K562 (cell line): ENCODE measurements around the gene PIH1D1. TPM values are rescaled to one million over a fixed set of nuclear protein-coding genes. Genes with fewer than 3 reads are reported as not detected.

Experiments used
- ATF1 ChIP-seq, 2 experiments: fragments of 450-650 bp in 1 of 2; IDR thresholded peaks; 2 replicates each; pipeline ENCODE4 v1.6.1; 2016; ENCODE audit warnings: missing compliant biosample characterization in 1 of 2, missing genetic modification characterization in 1 of 2
- ATF2 ChIP-seq: sonication (generic); formaldehyde crosslinking; IDR thresholded peaks from 2 replicates; pipeline ENCODE4 v1.8.1; 2022; ENCODE audit warnings: missing genetic modification reagents
- ATF6 ChIP-seq: sonication (generic); formaldehyde crosslinking; IDR thresholded peaks from 2 replicates; pipeline ENCODE4 v1.4.0; 2020; ENCODE audit warnings: mild to moderate bottlenecking, missing genetic modification reagents
- ATF7 ChIP-seq: fragments of 450-650 bp; IDR thresholded peaks from 2 replicates; pipeline ENCODE4 v1.7.1; 2014; ENCODE audit warnings: mild to moderate bottlenecking, moderate library complexity
- CBFB ChIP-seq: sonication (generic); formaldehyde crosslinking; IDR thresholded peaks from 2 replicates; pipeline ENCODE4 v1.4.0; 2020; ENCODE audit warnings: mild to moderate bottlenecking, missing genetic modification reagents
- CHCHD3 ChIP-seq: fragments of 250-450 bp; sonication (Bioruptor Pico); IDR thresholded peaks from 2 replicates; pipeline ENCODE4 v2.1.2; 2022; ENCODE audit warnings: mild to moderate bottlenecking
- CTBP1 ChIP-seq: fragments of 450-650 bp; IDR thresholded peaks from 2 replicates; pipeline ENCODE4 v1.6.1; 2016; ENCODE audit warnings: borderline replicate concordance
- FOXM1 ChIP-seq, 2 experiments: fragments of 450-650 bp in 1 of 2; sonication (generic) in 1 of 2; formaldehyde crosslinking in 1 of 2; IDR thresholded peaks; 2 replicates each; pipeline versions ENCODE4 v1.6.1 to v1.9.0; 2017 to 2022; ENCODE audit warnings: low read depth in 2 of 2, mild to moderate bottlenecking in 2 of 2, missing genetic modification reagents in 1 of 2, moderate library complexity in 1 of 2
- HDAC1 ChIP-seq, 2 experiments: fragments of 450-650 bp; IDR thresholded peaks; 2 replicates each; pipeline ENCODE4 v1.6.1; 2016 to 2017; ENCODE audit warnings: inconsistent platforms in 1 of 2, mild to moderate bottlenecking in 1 of 2, moderate library complexity in 1 of 2
- HES1 ChIP-seq: fragments of 450-650 bp; IDR thresholded peaks from 2 replicates; pipeline ENCODE4 v1.6.1; 2016; ENCODE audit warnings: low read depth, mild to moderate bottlenecking, moderate library complexity
- JUND ChIP-seq, 2 experiments: IDR thresholded peaks; 2 replicates in 1 of 2; 3 replicates in 1 of 2; pipeline ENCODE4 v1.6.1; 2011; ENCODE audit warnings: borderline replicate concordance in 2 of 2, low read depth in 2 of 2, low read length in 2 of 2, improper control_type of control experiment in 1 of 2, missing biosample characterization in 1 of 2, missing genetic modification characterization in 1 of 2, missing genetic modification reagents in 1 of 2
- MEF2D ChIP-seq: conservative IDR thresholded peaks from 2 replicates; pipeline ENCODE4 v1.6.1; 2016; ENCODE audit warnings: low read depth, missing genetic modification characterization, missing compliant biosample characterization
- NR1H2 ChIP-seq: sonication (generic); formaldehyde crosslinking; IDR thresholded peaks from 2 replicates; pipeline ENCODE4 v1.4.0; 2020; ENCODE audit warnings: mild to moderate bottlenecking, missing genetic modification reagents
- POLR2G ChIP-seq: fragments of 200-400 bp; formaldehyde crosslinking; IDR thresholded peaks from 2 replicates; pipeline ENCODE4 v1.6.1; 2017; ENCODE audit warnings: low read depth, mild to moderate bottlenecking, antibody characterized with exemption, low read length, moderate library complexity
- PPARD ChIP-seq: fragments of 250-450 bp; sonication (Bioruptor Pico); IDR thresholded peaks from 2 replicates; pipeline ENCODE4 v1.8.0; 2022; ENCODE audit warnings: inconsistent platforms, mild to moderate bottlenecking, moderate library complexity
- PREB ChIP-seq: sonication (generic); formaldehyde crosslinking; IDR thresholded peaks from 2 replicates; pipeline ENCODE4 v1.8.1; 2023; ENCODE audit warnings: mild to moderate bottlenecking, missing genetic modification reagents
- RBFOX2 ChIP-seq: fragments of 200-400 bp; formaldehyde crosslinking; IDR thresholded peaks from 2 replicates; pipeline ENCODE4 v1.6.1; 2017; ENCODE audit warnings: low read depth, mild to moderate bottlenecking, low read length, moderate library complexity
- SMARCA4 ChIP-seq: fragments of 450-650 bp; IDR thresholded peaks from 2 replicates; pipeline ENCODE4 v1.6.1; 2016
- TRIM28 ChIP-seq: fragments of 450-650 bp; IDR thresholded peaks from 2 replicates; pipeline ENCODE4 v1.6.1; 2017
- ZNF146 ChIP-seq: IDR thresholded peaks from one replicate; pipeline ENCODE4 v1.6.1; 2018; ENCODE audit warnings: missing compliant biosample characterization; ENCODE audit not compliant: unreplicated experiment
- ZNF165 ChIP-seq: fragments of 250-450 bp; sonication (Bioruptor Pico); IDR thresholded peaks from 2 replicates; pipeline ENCODE4 v1.4.0; 2020; ENCODE audit warnings: borderline replicate concordance
- ZNF263 ChIP-seq: sonication (generic); formaldehyde crosslinking; IDR thresholded peaks from 2 replicates; pipeline ENCODE4 v1.8.0; 2022; ENCODE audit warnings: mild to moderate bottlenecking, missing genetic modification reagents, borderline replicate concordance
- ZNF695 ChIP-seq: fragments of 450-650 bp; formaldehyde crosslinking; IDR thresholded peaks from 2 replicates; pipeline ENCODE4 v1.4.0; 2020; ENCODE audit warnings: mild to moderate bottlenecking, moderate library complexity
- polyA plus RNA-seq, 8 experiments: library from polyadenylated mRNA; depleted of rRNA in 4 of 8; stranded (reverse) in 5 of 8; unstranded in 3 of 8; fragments of >200 nt; fragmentation: Nextera tagmentation in 2 of 8; fragmentation: Illumina TruSeq in 1 of 8; extraction: Ambion mirVana in 2 of 8; extraction: Trizol in 1 of 8; gene quantifications; 2 replicates each; pipeline versions ENCODE4 v1.2.1 to v1.2.3, GENCODE V29; 2011 to 2014; ENCODE audit warnings: inconsistent platforms in 1 of 8, missing spikeins in 1 of 8
- total RNA-seq, 7 experiments: library from RNA; depleted of rRNA in 6 of 7; stranded (reverse); fragments of >200 nt in 6 of 7; fragmentation: Illumina TruSeq in 2 of 7; extraction: Trizol in 2 of 7; gene quantifications; 2 replicates each; pipeline versions ENCODE4 v1.2.1 to v1.2.3, GENCODE V29; 2011 to 2021; ENCODE audit warnings: low replicate concordance in 1 of 7

The PIH1D1 gene
- total and polyA plus RNA-seq, 9 of the 15 experiments (the other 6 are each of a cell fraction or from before 2014, with no cell fraction given), result 26.5 to 224 (median 137) TPM

- TF ChIP-seq ATF1 (CRISPR knock-in tag; IDR thresholded peaks at IDR 0.05), result no peak
- TF ChIP-seq ATF1 (tag; IDR thresholded peaks at IDR 0.05), result peak; percentile 65
- TF ChIP-seq PREB (CRISPR knock-in tag), result no peak
- peak; percentile 56 for TF ChIP-seq RBFOX2
- no peak for TF ChIP-seq HES1
- TF ChIP-seq HDAC1 (IDR thresholded peaks at IDR 0.05), result no peak
- no peak for TF ChIP-seq CHCHD3 (CRISPR knock-in tag)
- TF ChIP-seq ZNF695, result no peak
- TF ChIP-seq PPARD, result no peak
- no peak for TF ChIP-seq TRIM28
- TF ChIP-seq NR1H2 (CRISPR knock-in tag), result no peak
- no peak for TF ChIP-seq SMARCA4
- TF ChIP-seq MEF2D (tag), result no peak
- no peak for TF ChIP-seq CTBP1
- no peak for TF ChIP-seq ATF2 (CRISPR knock-in tag)
- TF ChIP-seq JUND (IDR thresholded peaks at IDR 0.05; ENCODE audit: borderline replicate concordance, low read depth, low read length), result peak; percentile 44; the same call in 1 of the 2 replicates
- no peak; the same call in 2 of the 3 replicates for TF ChIP-seq JUND (tag; IDR thresholded peaks at IDR 0.05; ENCODE audit: borderline replicate concordance, low read depth, low read length)
- no peak for TF ChIP-seq CBFB (CRISPR knock-in tag)
- no peak for TF ChIP-seq FOXM1 (IDR thresholded peaks at IDR 0.05; ENCODE audit: low read depth)
- no peak for TF ChIP-seq FOXM1 (CRISPR knock-in tag; IDR thresholded peaks at IDR 0.05; ENCODE audit: low read depth)
- no peak for TF ChIP-seq ATF6 (CRISPR knock-in tag)
- TF ChIP-seq ZNF165 (CRISPR knock-in tag), result no peak
- peak; percentile 45; the same call in 1 of the 2 replicates for TF ChIP-seq ATF7
- 0 out of 2 replicates have a peak, but pooled peaks have one; percentile 21 for TF ChIP-seq ZNF263 (CRISPR knock-in tag)
- no peak for TF ChIP-seq ZNF146 (CRISPR knock-in tag)
- TF ChIP-seq POLR2G, result peak; percentile 45
These were observed 3.9 kb downstream of the PIH1D1 start (continued) for GRCh38 chr19:49447485-49448431.
